ENCODE measurements around the gene SPEF1.

SPEF1 gene

GRCh38 chr20:3760655-3761348 lies 20.4 kb downstream of the SPEF1 start:
- H3K4me3 ChIP-seq (ENCODE audit: low read depth, low read length), result no peak overlapping the region
- peaks cover 4% of the 10 kb centered on the region; the same call in 1 of the 2 replicates for H3K4me1 ChIP-seq (ENCODE audit: control insufficient read depth, insufficient read depth, low read length)
- H3K9ac ChIP-seq (ENCODE audit: low read depth, low read length), result no peak overlapping the region
- H3K9me3 ChIP-seq (ENCODE audit: control insufficient read depth, insufficient read depth, low read length), result no peaks in the 10 kb centered on the region
- H3K36me3 ChIP-seq (ENCODE audit: control insufficient read depth, insufficient read depth, low read length), result peaks cover 31% of the 10 kb centered on the region
- no peaks in the 10 kb centered on the region for H3K27me3 ChIP-seq (ENCODE audit: control insufficient read depth, insufficient read depth, low read length)
- no peak overlapping the region for H3K27ac ChIP-seq (ENCODE audit: low read depth, low read length)

GRCh38 chr20:3759884-3760283 lies 21.4 kb downstream of the SPEF1 start:
- no peak overlapping the region for H3K27ac ChIP-seq (ENCODE audit: low read depth, low read length)

GRCh38 chr20:3759316-3759823 lies 21.9 kb downstream of the SPEF1 start:
- Histone ChIP-seq H3K9me3 (ENCODE audit: control insufficient read depth, insufficient read depth, low read length) (no peaks in the 10 kb centered on the region), H3K4me1 (ENCODE audit: control insufficient read depth, insufficient read depth, low read length) (peaks cover 4% of the 10 kb centered on the region; the same call in 1 of the 2 replicates)

More at GRCh38 chr20:3759884-3760283, 21.4 kb downstream of the SPEF1 start:
- Histone ChIP-seq H3K4me1 (ENCODE audit: control insufficient read depth, insufficient read depth, low read length) (peaks cover 4% of the 10 kb centered on the region; the same call in 1 of the 2 replicates), H3K27me3 (ENCODE audit: control insufficient read depth, insufficient read depth, low read length) (no peaks in the 10 kb centered on the region), H3K9me3 (ENCODE audit: control insufficient read depth, insufficient read depth, low read length) (no peaks in the 10 kb centered on the region), H3K36me3 (ENCODE audit: control insufficient read depth, insufficient read depth, low read length) (peaks cover 40% of the 10 kb centered on the region), H3K4me3 (ENCODE audit: low read depth, low read length) (no peak overlapping the region), H3K9ac (ENCODE audit: low read depth, low read length) (no peak overlapping the region)

GRCh38 chr20:3758566-3758965 lies 22.7 kb downstream of the SPEF1 start:
- Histone ChIP-seq H3K27me3 (ENCODE audit: control insufficient read depth, insufficient read depth, low read length) (no peaks in the 10 kb centered on the region), H3K27ac (ENCODE audit: low read depth, low read length) (no peak overlapping the region), H3K9me3 (ENCODE audit: control insufficient read depth, insufficient read depth, low read length) (no peaks in the 10 kb centered on the region), H3K4me1 (ENCODE audit: control insufficient read depth, insufficient read depth, low read length) (peaks cover 4% of the 10 kb centered on the region; the same call in 1 of the 2 replicates), H3K4me3 (ENCODE audit: low read depth, low read length) (no peak overlapping the region), H3K36me3 (ENCODE audit: control insufficient read depth, insufficient read depth, low read length) (peaks cover 40% of the 10 kb centered on the region), H3K9ac (ENCODE audit: low read depth, low read length) (no peak overlapping the region)

More at GRCh38 chr20:3759316-3759823, 21.9 kb downstream of the SPEF1 start:
- Histone ChIP-seq H3K27me3 (ENCODE audit: control insufficient read depth, insufficient read depth, low read length) (no peaks in the 10 kb centered on the region), H3K36me3 (ENCODE audit: control insufficient read depth, insufficient read depth, low read length) (peaks cover 40% of the 10 kb centered on the region), H3K27ac (ENCODE audit: low read depth, low read length) (no peak overlapping the region), H3K9ac (ENCODE audit: low read depth, low read length) (no peak overlapping the region), H3K4me3 (ENCODE audit: low read depth, low read length) (no peak overlapping the region)

- Histone ChIP-seq H3K4me1 (ENCODE audit: control insufficient read depth, insufficient read depth, low read length) (peaks cover 8% of the 10 kb centered on the region), H3K27ac (ENCODE audit: low read depth, low read length) (no peak overlapping the region), H3K4me3 (ENCODE audit: low read depth, low read length) (no peak overlapping the region), H3K27me3 (ENCODE audit: control insufficient read depth, insufficient read depth, low read length) (peaks cover 4% of the 10 kb centered on the region; the same call in 1 of the 2 replicates), H3K36me3 (ENCODE audit: control insufficient read depth, insufficient read depth, low read length) (peaks cover 39% of the 10 kb centered on the region), H3K9ac (ENCODE audit: low read depth, low read length) (no peak overlapping the region), H3K9me3 (ENCODE audit: control insufficient read depth, insufficient read depth, low read length) (no peaks in the 10 kb centered on the region)
Observed at GRCh38 chr20:3757268-3757667, 24.0 kb downstream of the SPEF1 start.

GRCh38 chr20:3755814-3756480 lies 25.3 kb downstream of the SPEF1 start:
- Histone ChIP-seq H3K9me3 (ENCODE audit: control insufficient read depth, insufficient read depth, low read length) (no peaks in the 10 kb centered on the region), H3K27me3 (ENCODE audit: control insufficient read depth, insufficient read depth, low read length) (peaks cover 13% of the 10 kb centered on the region), H3K9ac (ENCODE audit: low read depth, low read length) (no peak overlapping the region), H3K36me3 (ENCODE audit: control insufficient read depth, insufficient read depth, low read length) (peaks cover 31% of the 10 kb centered on the region), H3K4me1 (ENCODE audit: control insufficient read depth, insufficient read depth, low read length) (peaks cover 9% of the 10 kb centered on the region), H3K4me3 (ENCODE audit: low read depth, low read length) (no peak overlapping the region), H3K27ac (ENCODE audit: low read depth, low read length) (no peak overlapping the region)

GRCh38 chr20:3755269-3755668 lies 26.0 kb downstream of the SPEF1 start:
- Histone ChIP-seq H3K36me3 (ENCODE audit: control insufficient read depth, insufficient read depth, low read length) (peaks cover 31% of the 10 kb centered on the region), H3K9me3 (ENCODE audit: control insufficient read depth, insufficient read depth, low read length) (no peaks in the 10 kb centered on the region), H3K27me3 (ENCODE audit: control insufficient read depth, insufficient read depth, low read length) (peaks cover 20% of the 10 kb centered on the region), H3K27ac (ENCODE audit: low read depth, low read length) (no peak overlapping the region), H3K9ac (ENCODE audit: low read depth, low read length) (no peak overlapping the region), H3K4me3 (ENCODE audit: low read depth, low read length) (no peak overlapping the region), H3K4me1 (ENCODE audit: control insufficient read depth, insufficient read depth, low read length) (peaks cover 11% of the 10 kb centered on the region)

GRCh38 chr20:3754276-3754630 lies 27.0 kb downstream of the SPEF1 start:
- Histone ChIP-seq H3K9me3 (ENCODE audit: control insufficient read depth, insufficient read depth, low read length) (no peaks in the 10 kb centered on the region), H3K4me1 (ENCODE audit: control insufficient read depth, insufficient read depth, low read length) (peaks cover 15% of the 10 kb centered on the region), H3K36me3 (ENCODE audit: control insufficient read depth, insufficient read depth, low read length) (peaks cover 25% of the 10 kb centered on the region), H3K27me3 (ENCODE audit: control insufficient read depth, insufficient read depth, low read length) (peaks cover 29% of the 10 kb centered on the region), H3K27ac (ENCODE audit: low read depth, low read length) (no peak overlapping the region), H3K9ac (ENCODE audit: low read depth, low read length) (no peak overlapping the region), H3K4me3 (ENCODE audit: low read depth, low read length) (no peak overlapping the region)

GRCh38 chr20:3753501-3754275 lies 27.6 kb downstream of the SPEF1 start:
- Histone ChIP-seq H3K4me1 (ENCODE audit: control insufficient read depth, insufficient read depth, low read length) (peaks cover 15% of the 10 kb centered on the region), H3K9ac (ENCODE audit: low read depth, low read length) (no peak overlapping the region), H3K27me3 (ENCODE audit: control insufficient read depth, insufficient read depth, low read length) (peaks cover 35% of the 10 kb centered on the region), H3K36me3 (ENCODE audit: control insufficient read depth, insufficient read depth, low read length) (peaks cover 24% of the 10 kb centered on the region; the same call in 1 of the 2 replicates), H3K9me3 (ENCODE audit: control insufficient read depth, insufficient read depth, low read length) (no peaks in the 10 kb centered on the region), H3K4me3 (ENCODE audit: low read depth, low read length) (no peak overlapping the region), H3K27ac (ENCODE audit: low read depth, low read length) (no peak overlapping the region)

GRCh38 chr20:3753098-3753497 lies 28.1 kb downstream of the SPEF1 start:
- no peak overlapping the region for H3K9ac ChIP-seq (ENCODE audit: low read depth, low read length)
- no peaks in the 10 kb centered on the region for H3K9me3 ChIP-seq (ENCODE audit: control insufficient read depth, insufficient read depth, low read length)
- peaks cover 18% of the 10 kb centered on the region; the same call in 1 of the 2 replicates for H3K36me3 ChIP-seq (ENCODE audit: control insufficient read depth, insufficient read depth, low read length)
- no peak overlapping the region for H3K4me3 ChIP-seq (ENCODE audit: low read depth, low read length)
- H3K27ac ChIP-seq (ENCODE audit: low read depth, low read length), result no peak overlapping the region
- H3K4me1 ChIP-seq (ENCODE audit: control insufficient read depth, insufficient read depth, low read length), result peaks cover 15% of the 10 kb centered on the region
- H3K27me3 ChIP-seq (ENCODE audit: control insufficient read depth, insufficient read depth, low read length), result peaks cover 39% of the 10 kb centered on the region

Measured in HUES48 (cell line).